Suprapubic skin (tissue), 4 donors: ENCODE measurements around the gene MRPL1.
"Not testable (repeated sequence)": the region's sequence is repeated elsewhere in the genome, so short reads cannot be mapped to it uniquely, and the experiment has no call there.

ENCODE experiments used
- CTCF ChIP-seq, 2 donors: fragments of 200-600 bp in 1 of 2; fragments of 450-650 bp in 1 of 2; sonication (generic) in 1 of 2; IDR thresholded peaks; one replicate each; pipeline ENCODE4 v1.5.1; 2016 to 2019; ENCODE audit warnings: antibody characterized with exemption in 2 of 2, mild to moderate bottlenecking in 1 of 2, moderate library complexity in 1 of 2
- POLR2A ChIP-seq, 2 donors: fragments of 450-650 bp; IDR thresholded peaks; one replicate each; pipeline ENCODE4 v1.6.1; 2017; ENCODE audit warnings: antibody characterized with exemption in 2 of 2, mild to moderate bottlenecking in 2 of 2, moderate library complexity in 2 of 2
- POLR2AphosphoS5 ChIP-seq, 3 donors: sonication (generic); formaldehyde crosslinking; IDR thresholded peaks; one replicate each; pipeline ENCODE4 v1.6.1; 2017; ENCODE audit warnings: antibody characterized with exemption in 3 of 3

- not testable (repeated sequence) for TF ChIP-seq CTCF, POLR2AphosphoS5, POLR2A (IDR thresholded peaks at IDR 0.05)
Observed at GRCh38 chr4:77863341-77863740, 711 bp downstream of the MRPL1 start.
